Mesodermal cell (in vitro differentiated cells): Measurements from ENCODE around the gene COLGALT1.

Experiments used
- H3K27ac ChIP-seq: 2 replicates; pipeline ENCODE4 v1.7.0; 2013; ENCODE audit warnings: mild to moderate bottlenecking, low read depth, low read length, moderate library complexity; ENCODE audit not compliant: severe bottlenecking
- H3K36me3 ChIP-seq: 2 replicates; pipeline ENCODE4 v1.7.1; 2013; ENCODE audit warnings: mild to moderate bottlenecking, low read length, moderate library complexity; ENCODE audit not compliant: control insufficient read depth, insufficient read depth
- H3K4me1 ChIP-seq: one replicate; pipeline ENCODE4 v1.7.1; 2013; ENCODE audit warnings: mild to moderate bottlenecking, low read length; ENCODE audit not compliant: insufficient read depth, control insufficient read depth, poor library complexity, severe bottlenecking
- H3K4me3 ChIP-seq: 2 replicates; pipeline ENCODE4 v1.7.0; 2013; ENCODE audit warnings: low read length, control low read depth, mild to moderate bottlenecking; ENCODE audit not compliant: insufficient read depth, poor library complexity, severe bottlenecking; ENCODE audit errors: extremely low read depth
- H3K9me3 ChIP-seq: 2 replicates; pipeline ENCODE4 v1.7.1; 2013; ENCODE audit warnings: mild to moderate bottlenecking, low read length, moderate library complexity; ENCODE audit not compliant: control insufficient read depth
- WGBS, 2 experiments: methylation state at CpG; one replicate each; pipeline ENCODE4 v1.1.5; 2013; ENCODE audit warnings: missing lambda C conversion rate in 2 of 2; ENCODE audit not compliant: insufficient coverage in 2 of 2; 5-methylcytosine and 5-hydroxymethylcytosine counted together

COLGALT1 gene

DNA sequence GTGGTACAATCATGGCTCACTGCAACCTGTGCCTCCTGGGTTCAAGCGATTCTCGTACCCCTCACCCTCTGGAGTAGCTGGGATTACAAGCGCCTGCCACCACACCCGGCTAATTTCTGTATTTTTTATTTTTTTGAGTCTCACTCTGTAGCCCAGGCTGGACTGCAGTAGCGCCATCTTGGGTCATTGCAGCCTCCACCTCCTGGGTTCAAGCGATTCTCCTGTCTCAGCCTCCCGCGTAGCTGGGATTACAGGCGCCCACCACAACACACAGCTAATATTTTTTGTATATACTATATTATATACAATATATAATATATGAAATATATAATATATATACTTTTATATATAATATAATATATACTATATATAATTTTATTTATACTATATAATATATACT, 52.5 kb downstream of the COLGALT1 start:
- no peaks in the 10 kb centered on the region for H3K9me3 ChIP-seq
- H3K4me1 ChIP-seq, result peaks cover under 1% of the 10 kb centered on the region
- 87 to 94% methylated on average over 4 to 5 of the region's 9 CpGs for WGBS, 2 experiments
- no peak overlapping the region for H3K4me3 ChIP-seq
- H3K36me3 ChIP-seq, result no peaks in the 10 kb centered on the region
- no peak overlapping the region for H3K27ac ChIP-seq

DNA sequence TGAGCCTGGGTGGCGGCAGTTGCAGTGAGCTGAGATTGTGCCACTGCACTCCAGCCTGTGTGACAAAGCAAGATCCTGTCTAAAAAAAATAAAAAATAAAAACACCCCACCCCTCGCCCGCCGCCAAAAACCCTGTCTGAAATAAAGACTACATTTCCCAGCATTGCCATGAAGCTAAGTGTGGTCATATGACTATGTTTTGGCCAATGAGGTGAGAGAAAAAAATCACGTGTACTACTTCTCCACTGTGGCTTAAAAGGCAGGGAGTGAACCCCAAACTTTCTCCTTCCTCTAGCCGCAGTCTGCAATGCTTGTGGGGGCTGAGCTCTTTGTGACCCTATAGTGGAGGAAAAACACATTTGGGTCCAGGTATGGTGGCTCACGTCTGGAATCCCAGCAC, 54.9 kb downstream of the COLGALT1 start:
- Histone ChIP-seq H3K36me3 (no peaks in the 10 kb centered on the region), H3K4me1 (no peaks in the 10 kb centered on the region), H3K9me3 (no peaks in the 10 kb centered on the region), H3K27ac (no peak overlapping the region), H3K4me3 (no peak overlapping the region)
- 90 to 94% methylated on average over 3 to 4 of the region's 7 CpGs for WGBS, 2 experiments

DNA sequence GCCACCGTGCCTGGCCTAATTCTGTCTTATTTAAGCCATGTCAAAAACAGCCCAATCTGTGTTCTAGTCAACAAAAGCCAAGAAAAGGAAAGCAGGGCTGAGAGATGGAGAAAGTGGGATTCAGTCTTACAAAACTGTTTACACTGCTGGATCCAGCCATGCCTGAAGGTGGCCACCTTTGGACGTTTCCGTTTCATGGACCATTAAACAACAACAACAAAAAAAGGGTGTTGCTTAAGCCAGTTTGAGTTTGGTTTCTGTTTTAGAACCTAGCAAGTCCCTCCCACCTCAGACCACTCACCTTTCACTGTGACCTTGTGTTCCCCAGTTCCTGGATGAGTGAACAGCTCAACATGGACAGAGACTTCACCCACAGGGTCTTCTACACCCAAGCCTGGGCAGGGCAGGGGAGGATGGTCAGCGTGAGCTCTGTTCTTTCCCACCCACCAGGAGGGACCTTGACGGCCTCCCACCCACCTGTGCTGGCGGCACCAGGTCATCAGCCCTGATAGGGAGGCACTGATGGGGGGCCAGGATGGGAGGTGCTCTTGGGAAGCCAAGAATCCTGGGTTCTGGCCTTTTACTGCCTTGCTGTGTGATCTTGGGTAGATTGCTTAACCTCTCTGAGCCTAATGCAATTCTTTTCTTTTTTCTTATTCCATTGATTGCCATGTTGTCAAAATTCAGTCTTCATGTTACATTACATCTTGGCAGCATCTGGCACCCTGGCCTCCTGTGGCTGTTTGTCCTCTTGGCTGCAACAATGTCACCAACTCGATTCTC, 56.2 kb downstream of the COLGALT1 start:
- H3K27ac ChIP-seq, result no peak overlapping the region
- peaks cover 6% of the 10 kb centered on the region for H3K4me1 ChIP-seq
- H3K9me3 ChIP-seq, result no peaks in the 10 kb centered on the region
- no peaks in the 10 kb centered on the region for H3K36me3 ChIP-seq
- H3K4me3 ChIP-seq, result no peak overlapping the region
- WGBS, 2 experiments, result 92 to 93% methylated on average over 1 to 4 of the region's 7 CpGs

DNA sequence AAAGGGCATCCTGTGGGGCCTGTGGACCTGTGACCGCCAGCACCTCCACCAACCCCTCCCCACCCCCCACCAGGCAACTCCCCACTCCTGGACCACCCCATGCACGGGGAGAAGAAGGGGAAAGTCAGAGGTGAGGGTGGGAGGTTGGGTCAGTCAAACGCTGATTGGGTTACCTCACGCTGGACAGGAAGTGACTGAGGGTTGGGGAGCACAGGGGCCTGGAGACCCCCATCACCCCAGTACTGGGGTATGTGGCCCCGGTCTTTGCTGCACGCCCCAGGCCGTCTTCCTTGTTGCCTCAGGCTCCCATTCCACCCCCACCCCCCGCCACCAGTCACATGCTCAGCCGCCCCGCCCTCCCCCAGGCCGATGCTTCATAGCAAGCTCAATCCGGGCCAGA, 59.0 kb downstream of the COLGALT1 start:
- Histone ChIP-seq H3K4me1 (peaks cover 7% of the 10 kb centered on the region), H3K9me3 (no peaks in the 10 kb centered on the region), H3K36me3 (no peaks in the 10 kb centered on the region), H3K27ac (no peak overlapping the region), H3K4me3 (no peak overlapping the region)
- WGBS, 2 experiments, result 100% methylated on average over 1 of the region's 12 CpGs

DNA sequence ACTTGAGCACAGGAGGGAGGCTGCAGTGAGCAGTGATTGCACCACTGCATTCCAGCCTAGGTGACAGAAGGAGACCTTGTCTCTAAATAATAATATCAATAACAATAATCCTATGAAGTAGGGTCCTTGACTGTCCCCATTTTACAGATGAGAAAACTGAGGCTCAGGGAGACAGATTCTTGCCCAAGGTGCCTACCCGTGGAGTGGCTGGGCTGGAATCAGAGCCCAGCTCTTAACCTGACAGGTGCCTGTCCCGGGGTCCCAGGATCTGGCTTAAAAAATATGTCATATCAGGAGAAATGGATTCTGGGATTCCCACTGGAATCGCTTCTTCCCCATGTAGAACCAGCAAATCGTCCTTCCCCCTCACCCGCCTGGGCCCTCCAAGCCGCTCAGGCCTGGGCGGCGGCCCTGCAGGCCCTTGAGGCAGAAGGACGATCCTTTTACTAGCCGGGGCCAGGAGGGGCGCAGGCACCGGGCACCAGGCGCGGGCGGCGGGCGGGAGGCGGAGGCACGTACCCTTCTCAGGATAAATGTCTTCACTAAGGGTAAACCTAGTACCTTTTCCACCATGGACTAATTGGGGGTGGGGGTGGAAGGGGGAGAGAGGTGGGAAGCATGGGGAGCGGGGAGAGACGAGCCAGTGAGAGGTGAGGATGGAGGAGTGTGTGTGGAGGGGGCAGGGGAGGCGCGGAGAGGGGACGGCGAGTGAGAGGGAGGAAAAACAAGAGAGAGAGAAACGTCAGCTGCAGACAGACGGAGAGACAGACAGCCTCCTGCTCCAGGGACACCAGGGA, 60.6 kb downstream of the COLGALT1 start:
- H3K36me3 ChIP-seq, result no peaks in the 10 kb centered on the region
- 72 to 79% methylated on average over 11 to 21 of the region's 27 CpGs for WGBS, 2 experiments
- no peaks in the 10 kb centered on the region for H3K9me3 ChIP-seq
- H3K4me1 ChIP-seq, result peaks cover 7% of the 10 kb centered on the region
- H3K27ac ChIP-seq, result no peak overlapping the region
- no peak overlapping the region for H3K4me3 ChIP-seq

DNA sequence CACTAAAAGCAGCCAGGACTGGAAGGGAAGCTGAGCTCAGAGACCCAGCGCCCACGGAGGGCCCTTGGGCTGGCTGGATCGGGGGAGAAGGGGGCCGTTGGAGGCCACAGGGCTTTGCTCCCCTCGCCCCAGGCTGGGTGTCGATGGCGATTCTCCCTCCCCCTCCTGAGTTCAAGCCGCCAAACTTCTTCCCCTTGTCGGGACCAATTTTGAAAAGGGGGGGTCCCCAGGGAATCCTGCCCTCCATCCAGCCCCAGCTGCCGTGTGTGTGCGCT, 61.2 kb downstream of the COLGALT1 start:
- H3K9me3 ChIP-seq, result peaks cover 2% of the 10 kb centered on the region
- H3K27ac ChIP-seq, result no peak overlapping the region
- H3K4me1 ChIP-seq, result peaks cover 7% of the 10 kb centered on the region
- no peaks in the 10 kb centered on the region for H3K36me3 ChIP-seq
- 85 to 88% methylated on average over 3 to 6 of the region's 11 CpGs for WGBS, 2 experiments
- no peak overlapping the region for H3K4me3 ChIP-seq

DNA sequence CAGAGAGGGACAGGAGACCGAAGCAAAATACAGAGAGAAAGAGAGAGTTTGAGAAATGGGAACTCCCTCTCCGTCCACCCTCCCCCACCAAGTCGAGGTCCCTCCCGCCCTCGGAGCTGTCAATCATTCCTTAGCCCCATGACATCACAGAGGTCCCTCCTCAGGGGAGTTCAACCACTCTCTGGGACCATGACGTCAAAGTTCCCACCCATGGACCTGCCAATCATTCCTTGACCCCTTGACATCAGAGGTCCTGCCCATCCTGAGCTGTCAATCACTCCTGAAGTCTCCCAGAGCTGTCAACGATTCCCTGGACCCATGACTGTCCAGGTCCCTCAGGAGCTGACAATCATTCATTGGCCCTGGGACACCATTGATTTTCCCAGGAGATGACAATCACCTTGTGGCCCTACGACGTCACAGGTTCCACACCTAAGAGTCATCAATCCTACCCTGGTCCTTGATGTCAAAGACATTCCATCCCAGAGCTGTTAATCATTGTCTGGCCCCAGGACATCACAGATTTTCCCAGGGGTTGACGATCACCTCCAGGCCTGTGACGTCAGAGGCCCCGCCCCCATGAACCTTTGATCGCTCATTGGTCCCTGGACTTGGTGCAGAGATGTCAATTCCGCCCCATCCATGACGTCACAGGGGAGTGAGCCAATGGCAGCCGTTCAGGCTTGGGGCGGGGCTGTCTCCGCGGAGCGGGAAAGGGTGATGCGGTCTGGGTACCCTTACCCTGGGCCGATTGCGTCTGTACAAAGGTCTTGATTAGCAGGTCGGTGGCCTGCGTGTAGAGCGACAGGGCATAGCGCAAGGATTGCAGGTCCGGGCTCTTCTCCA, 61.7 kb downstream of the COLGALT1 start:
- Histone ChIP-seq H3K4me3 (no peak overlapping the region), H3K36me3 (no peaks in the 10 kb centered on the region), H3K27ac (no peak overlapping the region), H3K9me3 (peaks cover 7% of the 10 kb centered on the region), H3K4me1 (peaks cover 7% of the 10 kb centered on the region)
- WGBS, 2 experiments, result 85 to 87% methylated on average over 21 to 27 of the region's 28 CpGs

DNA sequence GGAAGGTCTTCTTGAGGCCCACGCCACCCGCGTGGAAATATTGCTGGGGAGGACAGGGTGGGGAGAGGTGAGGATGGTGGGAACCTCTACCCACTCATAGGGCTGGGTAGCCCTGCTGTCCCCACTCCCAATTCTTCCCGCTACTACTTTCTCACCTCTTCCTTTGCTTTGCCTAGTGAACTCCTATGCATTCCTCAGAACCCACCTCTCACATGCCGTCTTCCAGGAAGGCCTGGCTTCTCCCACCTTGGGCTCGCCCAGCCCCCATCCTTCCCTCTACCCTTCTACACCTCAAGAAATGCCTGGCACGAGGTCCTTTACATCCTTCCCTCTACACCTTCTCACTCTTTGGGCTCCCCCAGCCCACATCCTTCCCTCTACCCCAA, 62.4 kb downstream of the COLGALT1 start:
- 89 to 100% methylated on average over 4 of the region's 7 CpGs for WGBS, 2 experiments
- no peak overlapping the region for H3K27ac ChIP-seq
- peaks cover 8% of the 10 kb centered on the region for H3K9me3 ChIP-seq
- H3K36me3 ChIP-seq, result no peaks in the 10 kb centered on the region
- peaks cover 7% of the 10 kb centered on the region for H3K4me1 ChIP-seq
- no peak overlapping the region for H3K4me3 ChIP-seq

DNA sequence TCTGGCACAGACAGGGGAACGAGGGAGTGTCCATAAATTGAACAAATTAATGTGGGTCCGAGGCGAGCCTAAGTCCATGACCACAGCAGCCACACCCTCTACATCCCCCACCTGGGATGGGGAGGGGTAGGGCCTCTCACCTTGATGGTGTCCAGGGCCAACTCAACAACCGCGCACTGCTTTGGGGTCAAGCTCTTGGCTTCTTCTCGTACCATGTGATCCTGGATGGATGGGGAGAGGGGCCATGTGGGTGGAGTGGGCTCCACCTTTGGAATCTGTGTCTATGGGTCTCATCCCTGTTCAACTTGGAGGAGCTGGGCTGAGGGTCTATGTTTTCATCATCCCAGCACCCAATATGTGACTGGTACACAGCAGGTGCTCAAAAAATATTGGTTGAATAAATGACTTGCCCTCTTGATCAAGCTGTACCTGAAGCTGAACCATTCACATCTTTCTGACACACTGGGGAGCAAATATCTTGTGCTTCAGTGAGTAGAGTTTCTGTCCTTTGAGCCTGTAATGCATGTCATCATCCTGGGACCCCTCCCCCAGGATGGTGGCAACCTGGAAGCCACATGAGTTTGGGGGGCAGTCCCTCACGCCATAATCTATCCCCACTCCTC, 62.9 kb downstream of the COLGALT1 start:
- peaks cover 8% of the 10 kb centered on the region for H3K9me3 ChIP-seq

DNA sequence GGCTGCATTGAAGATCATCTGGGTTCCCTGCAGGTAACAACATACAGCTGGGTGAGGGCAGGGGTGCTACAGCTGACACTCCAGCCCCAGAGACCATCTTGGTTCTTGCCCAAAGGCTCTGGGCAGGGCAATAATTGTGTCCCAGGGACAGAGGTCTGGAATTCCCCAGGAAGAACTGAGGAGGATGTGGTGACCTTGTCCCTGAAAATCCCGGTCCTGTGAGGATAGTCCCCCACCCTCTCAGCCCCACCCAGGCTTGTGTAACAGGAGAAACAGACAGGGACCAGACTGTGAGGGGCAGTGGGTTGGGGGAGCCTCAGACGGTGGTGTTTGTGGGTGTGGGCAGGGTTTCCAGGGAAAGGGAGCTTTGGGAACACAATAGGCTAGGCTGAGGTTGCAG, 63.5 kb downstream of the COLGALT1 start:
- no peaks in the 10 kb centered on the region for H3K36me3 ChIP-seq
- WGBS, 2 experiments, result 71% methylated on average over 1 of the region's 2 CpGs; no CpG with 5 or more reads in 1 of the 2 experiments
- peaks cover 8% of the 10 kb centered on the region for H3K9me3 ChIP-seq
- no peak overlapping the region for H3K4me3 ChIP-seq
- no peak overlapping the region for H3K27ac ChIP-seq
- peaks cover 7% of the 10 kb centered on the region for H3K4me1 ChIP-seq

More for the DNA sequence above, 62.9 kb downstream of the COLGALT1 start:
- peaks cover 7% of the 10 kb centered on the region for H3K4me1 ChIP-seq
- 90 to 94% methylated on average over 2 of the region's 7 CpGs for WGBS, 2 experiments
- no peak overlapping the region for H3K27ac ChIP-seq
- H3K4me3 ChIP-seq, result no peak overlapping the region
- H3K36me3 ChIP-seq, result no peaks in the 10 kb centered on the region
